Measurements from ENCODE around the gene DPPA2.

Gene DPPA2

DNA sequence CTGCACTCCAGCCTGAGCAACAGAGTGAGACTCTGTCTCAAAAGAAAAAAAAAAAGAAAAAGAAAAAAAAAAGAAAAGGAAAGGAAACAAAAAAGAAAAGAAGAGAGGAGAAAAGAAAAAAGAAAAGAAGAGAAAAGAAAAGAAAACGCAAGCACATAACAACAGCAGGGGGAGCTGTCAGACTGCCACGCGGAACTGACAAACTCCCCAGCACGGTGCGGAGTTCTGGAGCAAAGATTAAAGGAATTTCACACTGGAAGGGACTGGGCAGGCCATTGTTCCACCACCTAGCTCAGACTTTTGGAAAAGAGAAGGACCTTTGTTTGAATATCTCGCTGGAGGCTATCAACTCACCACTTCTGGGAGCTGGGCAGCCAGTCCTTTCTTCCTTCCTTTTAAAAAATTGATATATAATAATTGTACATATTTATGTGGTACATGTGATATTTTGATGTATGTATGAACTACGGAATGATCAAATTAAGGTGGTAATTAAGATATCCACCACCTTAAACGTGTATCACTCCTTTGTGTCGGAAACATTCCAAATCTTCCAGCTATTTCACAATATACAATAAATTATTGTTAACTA, 40.5 kb downstream of the DPPA2 start:
- H3K4me1 ChIP-seq (ENCODE audit: control insufficient read depth, insufficient read depth, low read length) = no peaks in the 10 kb centered on the region
- no peak overlapping the region for H3K4me3 ChIP-seq (ENCODE audit: low read depth, low read length)
- H3K36me3 ChIP-seq (ENCODE audit: control insufficient read depth in 2 of 2, insufficient read depth in 1 of 2, low read length in 2 of 2) = no peaks in the 10 kb centered on the region
- CTCF ChIA-PET = no interaction called here
- POLR2A ChIA-PET = interaction anchor here (0.7 kb wide), 1 partner anchor 8 kb away, joined by 3 read pairs; no protein-coding TSS in a partner anchor
- no peaks in the 10 kb centered on the region for H3K9me3 ChIP-seq (ENCODE audit: control insufficient read depth, insufficient read depth, low read depth, low read length)
- H3K27ac ChIP-seq (ENCODE audit: extremely low read depth, low read depth, low read length) = no peak overlapping the region
- no peak for TF ChIP-seq ZNF19 (tag by site-specific recombination; IDR thresholded peaks at IDR 0.05; ENCODE audit: low read depth)
- TF ChIP-seq PATZ1 (tag by site-specific recombination; IDR thresholded peaks at IDR 0.05) = no peak
- TF ChIP-seq, protein P1, sequence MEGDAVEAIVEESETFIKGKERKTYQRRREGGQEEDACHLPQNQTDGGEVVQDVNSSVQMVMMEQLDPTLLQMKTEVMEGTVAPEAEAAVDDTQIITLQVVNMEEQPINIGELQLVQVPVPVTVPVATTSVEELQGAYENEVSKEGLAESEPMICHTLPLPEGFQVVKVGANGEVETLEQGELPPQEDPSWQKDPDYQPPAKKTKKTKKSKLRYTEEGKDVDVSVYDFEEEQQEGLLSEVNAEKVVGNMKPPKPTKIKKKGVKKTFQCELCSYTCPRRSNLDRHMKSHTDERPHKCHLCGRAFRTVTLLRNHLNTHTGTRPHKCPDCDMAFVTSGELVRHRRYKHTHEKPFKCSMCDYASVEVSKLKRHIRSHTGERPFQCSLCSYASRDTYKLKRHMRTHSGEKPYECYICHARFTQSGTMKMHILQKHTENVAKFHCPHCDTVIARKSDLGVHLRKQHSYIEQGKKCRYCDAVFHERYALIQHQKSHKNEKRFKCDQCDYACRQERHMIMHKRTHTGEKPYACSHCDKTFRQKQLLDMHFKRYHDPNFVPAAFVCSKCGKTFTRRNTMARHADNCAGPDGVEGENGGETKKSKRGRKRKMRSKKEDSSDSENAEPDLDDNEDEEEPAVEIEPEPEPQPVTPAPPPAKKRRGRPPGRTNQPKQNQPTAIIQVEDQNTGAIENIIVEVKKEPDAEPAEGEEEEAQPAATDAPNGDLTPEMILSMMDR (tag by site-specific recombination; IDR thresholded peaks at IDR 0.05) = peak; percentile 60
- TF ChIP-seq, protein P2, sequence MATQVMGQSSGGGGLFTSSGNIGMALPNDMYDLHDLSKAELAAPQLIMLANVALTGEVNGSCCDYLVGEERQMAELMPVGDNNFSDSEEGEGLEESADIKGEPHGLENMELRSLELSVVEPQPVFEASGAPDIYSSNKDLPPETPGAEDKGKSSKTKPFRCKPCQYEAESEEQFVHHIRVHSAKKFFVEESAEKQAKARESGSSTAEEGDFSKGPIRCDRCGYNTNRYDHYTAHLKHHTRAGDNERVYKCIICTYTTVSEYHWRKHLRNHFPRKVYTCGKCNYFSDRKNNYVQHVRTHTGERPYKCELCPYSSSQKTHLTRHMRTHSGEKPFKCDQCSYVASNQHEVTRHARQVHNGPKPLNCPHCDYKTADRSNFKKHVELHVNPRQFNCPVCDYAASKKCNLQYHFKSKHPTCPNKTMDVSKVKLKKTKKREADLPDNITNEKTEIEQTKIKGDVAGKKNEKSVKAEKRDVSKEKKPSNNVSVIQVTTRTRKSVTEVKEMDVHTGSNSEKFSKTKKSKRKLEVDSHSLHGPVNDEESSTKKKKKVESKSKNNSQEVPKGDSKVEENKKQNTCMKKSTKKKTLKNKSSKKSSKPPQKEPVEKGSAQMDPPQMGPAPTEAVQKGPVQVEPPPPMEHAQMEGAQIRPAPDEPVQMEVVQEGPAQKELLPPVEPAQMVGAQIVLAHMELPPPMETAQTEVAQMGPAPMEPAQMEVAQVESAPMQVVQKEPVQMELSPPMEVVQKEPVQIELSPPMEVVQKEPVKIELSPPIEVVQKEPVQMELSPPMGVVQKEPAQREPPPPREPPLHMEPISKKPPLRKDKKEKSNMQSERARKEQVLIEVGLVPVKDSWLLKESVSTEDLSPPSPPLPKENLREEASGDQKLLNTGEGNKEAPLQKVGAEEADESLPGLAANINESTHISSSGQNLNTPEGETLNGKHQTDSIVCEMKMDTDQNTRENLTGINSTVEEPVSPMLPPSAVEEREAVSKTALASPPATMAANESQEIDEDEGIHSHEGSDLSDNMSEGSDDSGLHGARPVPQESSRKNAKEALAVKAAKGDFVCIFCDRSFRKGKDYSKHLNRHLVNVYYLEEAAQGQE (tag by site-specific recombination; IDR thresholded peaks at IDR 0.05) = no peak
- no peak for TF ChIP-seq ZNF416 (tag by site-specific recombination; IDR thresholded peaks at IDR 0.05)
- TF ChIP-seq HIC1 (tag by site-specific recombination; IDR thresholded peaks at IDR 0.05) = no peak
- no peak for TF ChIP-seq ZNF555 (tag by site-specific recombination; conservative IDR thresholded peaks at IDR 0.05)
- TF ChIP-seq, protein P3, sequence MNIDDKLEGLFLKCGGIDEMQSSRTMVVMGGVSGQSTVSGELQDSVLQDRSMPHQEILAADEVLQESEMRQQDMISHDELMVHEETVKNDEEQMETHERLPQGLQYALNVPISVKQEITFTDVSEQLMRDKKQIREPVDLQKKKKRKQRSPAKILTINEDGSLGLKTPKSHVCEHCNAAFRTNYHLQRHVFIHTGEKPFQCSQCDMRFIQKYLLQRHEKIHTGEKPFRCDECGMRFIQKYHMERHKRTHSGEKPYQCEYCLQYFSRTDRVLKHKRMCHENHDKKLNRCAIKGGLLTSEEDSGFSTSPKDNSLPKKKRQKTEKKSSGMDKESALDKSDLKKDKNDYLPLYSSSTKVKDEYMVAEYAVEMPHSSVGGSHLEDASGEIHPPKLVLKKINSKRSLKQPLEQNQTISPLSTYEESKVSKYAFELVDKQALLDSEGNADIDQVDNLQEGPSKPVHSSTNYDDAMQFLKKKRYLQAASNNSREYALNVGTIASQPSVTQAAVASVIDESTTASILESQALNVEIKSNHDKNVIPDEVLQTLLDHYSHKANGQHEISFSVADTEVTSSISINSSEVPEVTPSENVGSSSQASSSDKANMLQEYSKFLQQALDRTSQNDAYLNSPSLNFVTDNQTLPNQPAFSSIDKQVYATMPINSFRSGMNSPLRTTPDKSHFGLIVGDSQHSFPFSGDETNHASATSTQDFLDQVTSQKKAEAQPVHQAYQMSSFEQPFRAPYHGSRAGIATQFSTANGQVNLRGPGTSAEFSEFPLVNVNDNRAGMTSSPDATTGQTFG (tag by site-specific recombination; IDR thresholded peaks at IDR 0.05; ENCODE audit: borderline replicate concordance) = no peak
- TF ChIP-seq, protein P4, sequence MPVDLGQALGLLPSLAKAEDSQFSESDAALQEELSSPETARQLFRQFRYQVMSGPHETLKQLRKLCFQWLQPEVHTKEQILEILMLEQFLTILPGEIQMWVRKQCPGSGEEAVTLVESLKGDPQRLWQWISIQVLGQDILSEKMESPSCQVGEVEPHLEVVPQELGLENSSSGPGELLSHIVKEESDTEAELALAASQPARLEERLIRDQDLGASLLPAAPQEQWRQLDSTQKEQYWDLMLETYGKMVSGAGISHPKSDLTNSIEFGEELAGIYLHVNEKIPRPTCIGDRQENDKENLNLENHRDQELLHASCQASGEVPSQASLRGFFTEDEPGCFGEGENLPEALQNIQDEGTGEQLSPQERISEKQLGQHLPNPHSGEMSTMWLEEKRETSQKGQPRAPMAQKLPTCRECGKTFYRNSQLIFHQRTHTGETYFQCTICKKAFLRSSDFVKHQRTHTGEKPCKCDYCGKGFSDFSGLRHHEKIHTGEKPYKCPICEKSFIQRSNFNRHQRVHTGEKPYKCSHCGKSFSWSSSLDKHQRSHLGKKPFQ (tag by site-specific recombination; IDR thresholded peaks at IDR 0.05) = no peak
- TF ChIP-seq TRIM28 (IDR thresholded peaks at IDR 0.05; ENCODE audit: borderline replicate concordance, low read length) = no peak
- no peak for TF ChIP-seq EGR2 (tag by site-specific recombination; IDR thresholded peaks at IDR 0.05; ENCODE audit: low read depth)
- no peak for TF ChIP-seq ZNF146 (tag by site-specific recombination; IDR thresholded peaks at IDR 0.05)
- TF ChIP-seq ZNF341 (tag by site-specific recombination; IDR thresholded peaks at IDR 0.05; ENCODE audit: low read depth) = no peak
- peak; percentile 81 for TF ChIP-seq ZNF654 (tag by site-specific recombination; IDR thresholded peaks at IDR 0.05; ENCODE audit: low read depth)
- TF ChIP-seq PRDM1 (tag by site-specific recombination; IDR thresholded peaks at IDR 0.05) = peak; percentile 94
- TF ChIP-seq ZNF239 (tag by site-specific recombination; IDR thresholded peaks at IDR 0.05) = no peak
- no peak for TF ChIP-seq ZBTB1 (tag by site-specific recombination; IDR thresholded peaks at IDR 0.05)
- no peak for TF ChIP-seq ZNF324 (tag by site-specific recombination; IDR thresholded peaks at IDR 0.05)
- no peak for TF ChIP-seq ZNF677 (tag by site-specific recombination; IDR thresholded peaks at IDR 0.05)
- TF ChIP-seq ATF2 (tag by site-specific recombination; IDR thresholded peaks at IDR 0.05; ENCODE audit: low read depth) = no peak
- no peak for TF ChIP-seq GLIS2 (tag by site-specific recombination; IDR thresholded peaks at IDR 0.05)
